Fibroblast of lung (primary cell): ENCODE data around the gene DNAL4.

Experiments used
- EZH2 ChIP-seq: IDR thresholded peaks from 2 replicates; pipeline ENCODE4 v1.5.1; 2012; ENCODE audit warnings: low read length, control low read depth, mild to moderate bottlenecking; ENCODE audit errors: missing control alignments
- TF ChIP-seq, protein P1 (sequence below), 2 donors: IDR thresholded peaks in 1 of 2; conservative IDR thresholded peaks in 1 of 2; 1 replicate in 1 of 2; 2 replicates in 1 of 2; pipeline ENCODE4 v1.5.1; 2011 to 2012; ENCODE audit warnings: low read length in 2 of 2, control low read depth in 1 of 2, inconsistent platforms in 1 of 2, low read depth in 1 of 2, mild to moderate bottlenecking in 1 of 2

DNA sequence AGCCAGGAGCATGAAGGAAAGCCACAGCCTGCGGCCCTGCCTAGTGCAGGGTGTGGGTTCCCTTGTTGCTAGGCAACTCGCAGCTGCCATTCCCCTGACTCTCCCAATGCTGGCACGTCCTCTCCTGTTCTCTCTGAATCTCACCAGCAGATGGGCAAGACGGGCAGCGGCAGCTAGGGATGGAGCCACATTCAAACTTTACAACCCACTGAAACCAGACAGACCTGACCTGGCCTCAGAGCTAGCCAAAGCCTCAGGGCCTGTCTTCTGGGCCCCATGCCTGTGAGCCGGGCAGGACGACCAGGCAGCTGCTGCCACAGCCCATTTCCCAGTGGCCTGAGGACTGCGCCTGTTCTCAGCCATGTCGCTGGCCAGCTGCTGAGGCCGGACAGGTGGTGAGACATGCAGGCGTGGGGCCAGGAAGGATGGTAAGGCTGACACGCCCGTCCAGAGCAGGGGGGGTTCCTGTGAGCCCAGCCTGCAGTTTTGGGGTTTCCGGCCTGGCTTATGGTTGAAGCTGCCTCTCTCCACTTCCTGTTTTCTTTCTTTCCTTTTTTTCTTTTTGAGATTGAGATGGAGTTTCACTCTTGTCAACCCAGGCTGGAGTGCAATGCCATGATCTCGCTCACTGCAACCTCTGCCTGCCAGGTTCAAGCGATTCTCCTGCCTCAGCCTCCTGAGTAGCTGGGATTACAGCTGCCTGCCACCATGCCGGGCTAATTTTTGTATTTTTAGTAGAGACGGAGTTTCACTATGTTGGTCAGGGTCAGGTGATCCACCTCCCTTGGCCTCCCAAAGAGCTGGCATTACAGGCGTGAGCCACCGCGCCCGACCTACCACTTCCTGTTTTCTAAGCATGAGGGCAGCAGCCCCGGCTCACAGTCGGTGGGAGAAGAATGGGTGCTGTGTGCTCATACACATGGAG, 42.3 kb downstream of the DNAL4 start:
- TF ChIP-seq, protein P1, sequence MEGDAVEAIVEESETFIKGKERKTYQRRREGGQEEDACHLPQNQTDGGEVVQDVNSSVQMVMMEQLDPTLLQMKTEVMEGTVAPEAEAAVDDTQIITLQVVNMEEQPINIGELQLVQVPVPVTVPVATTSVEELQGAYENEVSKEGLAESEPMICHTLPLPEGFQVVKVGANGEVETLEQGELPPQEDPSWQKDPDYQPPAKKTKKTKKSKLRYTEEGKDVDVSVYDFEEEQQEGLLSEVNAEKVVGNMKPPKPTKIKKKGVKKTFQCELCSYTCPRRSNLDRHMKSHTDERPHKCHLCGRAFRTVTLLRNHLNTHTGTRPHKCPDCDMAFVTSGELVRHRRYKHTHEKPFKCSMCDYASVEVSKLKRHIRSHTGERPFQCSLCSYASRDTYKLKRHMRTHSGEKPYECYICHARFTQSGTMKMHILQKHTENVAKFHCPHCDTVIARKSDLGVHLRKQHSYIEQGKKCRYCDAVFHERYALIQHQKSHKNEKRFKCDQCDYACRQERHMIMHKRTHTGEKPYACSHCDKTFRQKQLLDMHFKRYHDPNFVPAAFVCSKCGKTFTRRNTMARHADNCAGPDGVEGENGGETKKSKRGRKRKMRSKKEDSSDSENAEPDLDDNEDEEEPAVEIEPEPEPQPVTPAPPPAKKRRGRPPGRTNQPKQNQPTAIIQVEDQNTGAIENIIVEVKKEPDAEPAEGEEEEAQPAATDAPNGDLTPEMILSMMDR (conservative IDR thresholded peaks at IDR 0.05 in 1 of 2, IDR thresholded peaks at IDR 0.05 in 1 of 2; ENCODE audit: low read depth in 1 of 2, low read length in 2 of 2), result no peak
- TF ChIP-seq EZH2, result no peak
